ENCODE results near the gene GRK5. TPM values are rescaled to one million over a fixed set of nuclear protein-coding genes. Genes with fewer than 3 reads are reported as not detected.
"Not testable (repeated sequence)": the region's sequence is repeated elsewhere in the genome, so short reads cannot be mapped to it uniquely, and the experiment has no call there.

The GRK5 gene
- total RNA-seq, 1 donor from 2014 or later = 68.7 TPM

DNA sequence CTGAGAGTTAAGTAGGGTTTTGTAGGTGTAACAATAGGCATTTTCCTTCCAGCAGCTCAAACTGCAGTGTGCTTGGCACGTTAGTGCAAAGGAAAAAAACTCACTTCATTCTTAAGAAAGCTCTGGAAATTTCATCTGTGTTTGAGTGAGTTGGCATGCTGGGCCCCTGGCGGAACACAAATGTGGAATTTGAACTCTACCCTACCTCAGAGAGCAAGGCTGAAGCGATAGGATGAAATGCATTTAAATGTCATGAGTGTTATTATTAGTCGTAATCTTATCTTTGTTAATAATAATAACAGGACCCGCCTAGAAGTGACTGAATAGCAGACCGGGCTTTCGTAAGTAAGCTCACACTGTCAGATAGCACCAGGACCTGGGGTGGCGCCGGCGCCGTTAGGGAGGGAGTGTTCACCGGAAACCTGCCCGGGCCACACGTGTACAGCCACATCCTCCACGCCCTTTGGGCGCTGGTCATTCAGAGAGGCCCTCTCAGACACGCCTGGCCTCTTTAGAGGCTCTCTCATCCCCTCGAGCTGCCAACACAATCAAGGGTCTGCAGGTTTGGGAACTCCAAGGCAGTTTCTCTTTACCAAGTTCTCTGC lies 63.5 kb downstream of the GRK5 start:
- Histone ChIP-seq H3K27ac (peak overlapping the region; percentile 83), H3K36me3 (no peaks in the 10 kb centered on the region), H3K4me3 (peak overlapping the region; percentile 15), H3K9me3 (no peaks in the 10 kb centered on the region), H3K27me3 (ENCODE audit: low read depth) (no peaks in the 10 kb centered on the region), H3K4me1 (peaks cover 82% of the 10 kb centered on the region)
- intact Hi-C loops (cut with DNase I) = no loop called here
- TF ChIP-seq, protein P1, sequence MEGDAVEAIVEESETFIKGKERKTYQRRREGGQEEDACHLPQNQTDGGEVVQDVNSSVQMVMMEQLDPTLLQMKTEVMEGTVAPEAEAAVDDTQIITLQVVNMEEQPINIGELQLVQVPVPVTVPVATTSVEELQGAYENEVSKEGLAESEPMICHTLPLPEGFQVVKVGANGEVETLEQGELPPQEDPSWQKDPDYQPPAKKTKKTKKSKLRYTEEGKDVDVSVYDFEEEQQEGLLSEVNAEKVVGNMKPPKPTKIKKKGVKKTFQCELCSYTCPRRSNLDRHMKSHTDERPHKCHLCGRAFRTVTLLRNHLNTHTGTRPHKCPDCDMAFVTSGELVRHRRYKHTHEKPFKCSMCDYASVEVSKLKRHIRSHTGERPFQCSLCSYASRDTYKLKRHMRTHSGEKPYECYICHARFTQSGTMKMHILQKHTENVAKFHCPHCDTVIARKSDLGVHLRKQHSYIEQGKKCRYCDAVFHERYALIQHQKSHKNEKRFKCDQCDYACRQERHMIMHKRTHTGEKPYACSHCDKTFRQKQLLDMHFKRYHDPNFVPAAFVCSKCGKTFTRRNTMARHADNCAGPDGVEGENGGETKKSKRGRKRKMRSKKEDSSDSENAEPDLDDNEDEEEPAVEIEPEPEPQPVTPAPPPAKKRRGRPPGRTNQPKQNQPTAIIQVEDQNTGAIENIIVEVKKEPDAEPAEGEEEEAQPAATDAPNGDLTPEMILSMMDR (IDR thresholded peaks at IDR 0.05) = no peak
- DNase-seq (peak; percentile 92), ATAC-seq (peak; percentile 89 to 91)

DNA sequence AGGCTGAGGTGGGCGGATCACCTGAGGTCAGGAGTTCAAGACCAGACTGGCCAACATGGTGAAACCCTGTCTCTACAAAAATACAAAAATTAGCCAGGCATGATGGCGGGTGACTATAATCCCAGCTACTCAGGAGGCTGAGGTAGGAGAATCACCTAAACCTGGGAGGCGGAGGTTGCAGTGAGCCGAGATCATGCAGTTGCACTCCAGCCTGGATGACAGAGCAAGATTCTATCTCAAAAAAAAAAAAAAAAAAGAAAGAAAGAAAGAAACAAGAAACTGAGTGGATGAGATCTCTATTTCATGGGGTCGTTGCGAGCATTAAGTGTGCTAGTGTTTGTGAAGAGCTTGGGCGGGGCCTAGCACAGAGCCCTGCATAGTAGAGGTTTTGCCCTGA lies 65.0 kb downstream of the GRK5 start:
- H3K4me1 ChIP-seq = peaks cover 80% of the 10 kb centered on the region
- H3K27me3 ChIP-seq (ENCODE audit: low read depth); H3K9me3 ChIP-seq; DNase-seq; intact Hi-C loops (cut with DNase I); H3K36me3 ChIP-seq; ATAC-seq; H3K4me3 ChIP-seq: not testable (repeated sequence)
- H3K27ac ChIP-seq = peak overlapping the region; percentile 83

DNA sequence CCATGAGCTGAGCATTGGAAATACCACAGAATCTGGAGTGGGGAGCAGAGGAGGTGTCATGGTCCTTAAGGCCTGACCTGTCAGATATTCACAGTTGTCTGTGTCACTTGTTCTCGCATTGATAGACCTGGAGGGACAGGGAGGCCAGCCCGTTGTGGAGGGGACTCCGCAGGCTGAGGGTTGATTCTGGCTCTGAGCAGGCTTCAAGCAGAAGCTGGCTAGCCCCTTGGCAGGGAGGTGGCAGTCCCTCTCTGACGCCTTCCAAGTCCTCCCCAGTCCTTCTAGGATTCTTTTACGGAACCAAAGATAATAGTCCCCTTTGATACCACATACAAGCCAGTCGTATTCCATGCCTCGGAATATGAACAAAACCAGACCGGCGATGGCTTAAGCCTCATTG lies 65.4 kb downstream of the GRK5 start:
- TF ChIP-seq, protein P1 (IDR thresholded peaks at IDR 0.05) = no peak
- peak; percentile 37 for DNase-seq
- Histone ChIP-seq H3K9me3 (no peaks in the 10 kb centered on the region), H3K4me3 (no peak overlapping the region), H3K27me3 (ENCODE audit: low read depth) (no peaks in the 10 kb centered on the region), H3K36me3 (no peaks in the 10 kb centered on the region), H3K4me1 (peaks cover 76% of the 10 kb centered on the region), H3K27ac (peak overlapping the region; percentile 83)
- no peak for ATAC-seq
- intact Hi-C loops (cut with DNase I) = no loop called here

DNA sequence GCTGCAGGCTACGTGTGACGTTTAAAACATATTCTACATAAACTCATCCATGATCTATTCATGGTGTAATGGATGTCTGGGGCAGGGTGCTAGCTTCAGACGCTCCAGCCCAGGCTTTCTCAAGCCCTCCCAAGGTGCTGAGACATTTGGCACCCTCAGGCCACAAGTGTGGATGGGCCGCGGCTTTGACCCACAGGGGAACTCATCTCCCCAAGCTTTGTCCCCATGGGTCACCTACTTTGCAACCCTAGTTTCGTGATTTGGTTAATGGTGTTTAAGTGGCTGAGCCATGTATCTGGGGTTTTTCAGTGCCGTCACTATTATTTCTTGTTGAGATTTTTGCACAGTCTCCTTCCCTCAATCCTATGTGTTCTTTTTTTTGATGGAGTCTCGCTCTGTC lies 66.0 kb downstream of the GRK5 start:
- intact Hi-C loops (cut with DNase I) = no loop called here
- H3K4me3 ChIP-seq = no peak overlapping the region
- no peaks in the 10 kb centered on the region for H3K27me3 ChIP-seq (ENCODE audit: low read depth)
- H3K4me1 ChIP-seq = peaks cover 69% of the 10 kb centered on the region
- no peaks in the 10 kb centered on the region for H3K9me3 ChIP-seq
- ATAC-seq (no peak), DNase-seq (no peak)
- TF ChIP-seq, protein P1 (IDR thresholded peaks at IDR 0.05) = no peak
- H3K36me3 ChIP-seq = no peaks in the 10 kb centered on the region
- H3K27ac ChIP-seq = peak overlapping the region; percentile 83

DNA sequence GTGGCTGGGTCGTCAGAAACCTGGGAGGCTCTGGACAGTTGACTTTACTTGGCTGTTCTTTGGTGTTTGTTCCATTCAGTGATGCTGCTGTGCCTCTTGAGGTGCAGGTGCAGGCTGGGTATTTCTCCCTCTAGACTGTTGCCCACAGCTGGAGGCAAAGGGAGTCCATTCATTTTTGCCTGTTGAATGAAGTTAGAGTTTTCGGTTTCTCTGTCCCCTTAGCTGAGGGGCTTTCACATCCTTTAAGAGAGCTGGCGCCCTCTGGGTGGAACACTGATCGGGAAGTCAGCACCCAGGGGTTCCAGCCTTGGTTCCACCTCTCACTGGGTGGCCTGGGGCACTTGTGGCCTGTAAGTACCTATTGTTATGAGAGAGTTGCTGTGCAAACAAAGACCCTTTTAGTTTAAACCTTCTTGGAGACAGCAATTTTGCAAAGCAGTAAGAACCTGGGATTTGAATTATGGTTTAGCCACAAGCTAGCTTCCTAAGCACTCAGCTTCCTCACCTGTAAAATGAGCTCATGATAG lies 67.2 kb downstream of the GRK5 start:
- Histone ChIP-seq H3K9me3 (no peaks in the 10 kb centered on the region), H3K4me3 (no peak overlapping the region), H3K27me3 (ENCODE audit: low read depth) (no peaks in the 10 kb centered on the region), H3K36me3 (no peaks in the 10 kb centered on the region), H3K4me1 (peaks cover 60% of the 10 kb centered on the region), H3K27ac (peak overlapping the region; percentile 41)
- DNase-seq (no peak), ATAC-seq (no peak)
- TF ChIP-seq, protein P1 (IDR thresholded peaks at IDR 0.05) = no peak
- intact Hi-C loops (cut with DNase I) = no loop called here

DNA sequence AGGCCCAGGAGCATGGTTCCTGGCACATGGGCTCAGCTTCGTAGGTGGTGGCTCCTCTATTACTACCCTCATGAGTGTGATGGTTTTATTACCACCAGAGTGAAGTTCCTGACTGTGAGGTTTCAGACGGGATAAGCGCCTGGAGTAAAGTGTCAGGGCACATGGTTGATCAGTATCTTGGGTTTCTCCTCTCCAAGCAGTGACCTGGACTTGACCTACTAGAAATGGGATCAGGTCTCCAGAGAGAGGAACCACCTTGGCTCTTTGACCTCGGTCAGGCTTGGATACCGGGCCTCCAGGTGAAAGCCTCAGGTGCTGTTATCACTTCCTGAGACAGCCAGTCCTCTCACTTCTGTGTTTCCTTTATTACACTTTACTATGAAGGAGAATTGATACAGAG lies 67.7 kb downstream of the GRK5 start:
- H3K27me3 ChIP-seq (ENCODE audit: low read depth) = no peaks in the 10 kb centered on the region
- H3K27ac ChIP-seq = peak overlapping the region; percentile 41
- no peak for DNase-seq
- H3K36me3 ChIP-seq = no peaks in the 10 kb centered on the region
- H3K9me3 ChIP-seq = no peaks in the 10 kb centered on the region
- intact Hi-C loops (cut with DNase I) = no loop called here
- H3K4me1 ChIP-seq = peaks cover 60% of the 10 kb centered on the region
- H3K4me3 ChIP-seq = no peak overlapping the region
- ATAC-seq = no peak
- TF ChIP-seq, protein P1 (IDR thresholded peaks at IDR 0.05) = no peak

DNA sequence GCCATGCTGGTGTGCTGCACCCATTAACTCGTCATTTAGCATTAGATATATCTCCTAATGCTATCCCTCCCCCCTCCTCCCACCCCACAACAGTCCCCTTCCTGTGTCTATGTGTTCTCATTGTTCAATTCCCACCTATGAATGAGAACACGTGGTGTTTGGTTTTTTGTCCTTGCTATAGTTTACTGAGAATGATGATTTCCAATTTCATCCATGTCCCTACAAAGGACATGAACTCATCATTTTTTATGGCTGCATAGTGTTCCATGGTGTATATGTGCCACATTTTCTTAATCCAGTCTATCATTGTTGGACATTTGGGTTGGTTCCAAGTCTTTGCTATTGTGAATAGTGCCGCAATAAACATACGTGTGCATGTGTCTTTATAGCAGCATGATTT lies 68.8 kb downstream of the GRK5 start:
- H3K27me3 ChIP-seq (ENCODE audit: low read depth); H3K27ac ChIP-seq; H3K9me3 ChIP-seq; intact Hi-C loops (cut with DNase I); ATAC-seq; H3K4me3 ChIP-seq; H3K36me3 ChIP-seq; DNase-seq: not testable (repeated sequence)
- peaks cover 60% of the 10 kb centered on the region for H3K4me1 ChIP-seq
